GM19395 (cell line): ENCODE data around the gene UBAP2L.
A peak's percentile ranks its signal among the peaks of the same experiment; 100 is the strongest.

Experiments
- ATAC-seq: cut with Tn5 transposase; IDR thresholded peaks from one replicate; pipeline ENCODE4 v1.9.1; 2021; ENCODE audit warnings: mild to moderate bottlenecking, moderate library complexity; ENCODE audit not compliant: unreplicated experiment

The UBAP2L gene, protein sequence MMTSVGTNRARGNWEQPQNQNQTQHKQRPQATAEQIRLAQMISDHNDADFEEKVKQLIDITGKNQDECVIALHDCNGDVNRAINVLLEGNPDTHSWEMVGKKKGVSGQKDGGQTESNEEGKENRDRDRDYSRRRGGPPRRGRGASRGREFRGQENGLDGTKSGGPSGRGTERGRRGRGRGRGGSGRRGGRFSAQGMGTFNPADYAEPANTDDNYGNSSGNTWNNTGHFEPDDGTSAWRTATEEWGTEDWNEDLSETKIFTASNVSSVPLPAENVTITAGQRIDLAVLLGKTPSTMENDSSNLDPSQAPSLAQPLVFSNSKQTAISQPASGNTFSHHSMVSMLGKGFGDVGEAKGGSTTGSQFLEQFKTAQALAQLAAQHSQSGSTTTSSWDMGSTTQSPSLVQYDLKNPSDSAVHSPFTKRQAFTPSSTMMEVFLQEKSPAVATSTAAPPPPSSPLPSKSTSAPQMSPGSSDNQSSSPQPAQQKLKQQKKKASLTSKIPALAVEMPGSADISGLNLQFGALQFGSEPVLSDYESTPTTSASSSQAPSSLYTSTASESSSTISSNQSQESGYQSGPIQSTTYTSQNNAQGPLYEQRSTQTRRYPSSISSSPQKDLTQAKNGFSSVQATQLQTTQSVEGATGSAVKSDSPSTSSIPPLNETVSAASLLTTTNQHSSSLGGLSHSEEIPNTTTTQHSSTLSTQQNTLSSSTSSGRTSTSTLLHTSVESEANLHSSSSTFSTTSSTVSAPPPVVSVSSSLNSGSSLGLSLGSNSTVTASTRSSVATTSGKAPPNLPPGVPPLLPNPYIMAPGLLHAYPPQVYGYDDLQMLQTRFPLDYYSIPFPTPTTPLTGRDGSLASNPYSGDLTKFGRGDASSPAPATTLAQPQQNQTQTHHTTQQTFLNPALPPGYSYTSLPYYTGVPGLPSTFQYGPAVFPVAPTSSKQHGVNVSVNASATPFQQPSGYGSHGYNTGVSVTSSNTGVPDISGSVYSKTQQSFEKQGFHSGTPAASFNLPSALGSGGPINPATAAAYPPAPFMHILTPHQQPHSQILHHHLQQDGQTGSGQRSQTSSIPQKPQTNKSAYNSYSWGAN

DNA sequence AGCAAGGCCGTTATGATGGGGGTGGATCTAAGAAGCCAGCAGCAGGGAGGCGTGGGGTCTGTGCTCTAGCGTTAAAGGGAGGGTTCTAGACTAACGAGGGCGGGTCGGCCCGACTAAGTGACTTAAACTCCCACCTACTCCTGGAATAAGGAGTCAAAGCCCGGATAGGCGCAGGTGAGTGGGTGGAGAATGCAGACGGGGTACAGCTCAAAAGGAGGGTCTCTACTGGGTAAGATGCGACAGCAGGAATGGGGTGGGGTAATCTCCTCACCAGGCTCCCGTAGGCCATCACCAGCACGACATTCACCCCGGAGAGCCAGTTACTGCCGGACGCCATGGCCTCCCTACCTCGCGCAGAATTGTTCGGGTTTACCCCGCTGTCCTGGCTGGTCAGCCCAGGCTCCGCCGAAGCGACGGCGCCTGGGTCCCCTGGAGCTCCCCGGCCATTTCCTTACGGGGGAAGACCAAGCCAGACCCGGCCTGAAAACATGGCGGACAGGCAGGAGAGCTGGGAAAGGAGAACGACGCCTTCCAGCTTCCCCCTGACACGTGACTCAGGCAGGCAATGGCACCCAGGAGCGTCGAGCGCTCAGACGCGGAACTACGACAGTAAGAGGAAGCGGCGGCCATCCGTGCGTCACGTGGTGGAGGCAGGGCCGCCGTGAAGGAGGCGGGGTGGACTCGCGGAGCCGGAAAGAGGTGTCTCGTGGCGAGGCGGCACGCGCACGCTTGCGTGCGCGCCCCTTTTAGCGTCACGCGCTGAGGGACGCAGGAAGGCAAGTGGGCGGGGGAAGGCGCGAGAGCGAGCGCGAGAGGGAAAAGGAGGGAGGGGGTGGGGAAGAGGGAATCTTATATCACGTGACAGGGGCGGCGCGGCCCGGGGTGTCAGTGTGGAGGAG, at the start of gene UBAP2L:
Gene UBAP2L, plus strand, starts transcription at position 885 of the 899 bp plus-strand sequence. CDS start 4,169 bp downstream, outside the sequence.
- peak; percentile 87 for ATAC-seq

- no peak for ATAC-seq
These were observed 49.6 kb upstream of the UBAP2L start for GRCh38 chr1:154171223-154171583.

DNA sequence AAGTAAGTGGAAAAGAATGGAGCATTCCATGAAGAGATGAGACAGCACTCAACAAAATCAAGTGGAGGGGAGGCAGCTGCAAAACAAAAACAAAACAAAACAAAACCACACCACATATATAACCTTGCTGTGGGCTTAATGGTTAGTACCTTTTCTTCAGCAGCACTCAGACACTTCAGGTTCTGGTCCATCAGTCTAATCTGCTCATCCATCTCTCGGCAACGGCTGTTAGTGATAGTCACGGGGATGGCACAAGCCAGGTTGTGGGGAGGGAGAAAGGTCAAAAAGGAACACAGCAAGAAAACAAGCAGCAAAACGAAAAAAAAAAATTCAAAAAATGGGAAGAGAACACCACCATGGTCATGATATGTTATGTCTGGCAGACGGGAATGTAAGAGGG, 48.9 kb upstream of the UBAP2L start:
- ATAC-seq = no peak

- ATAC-seq = no peak
These were observed 46.1 kb upstream of the UBAP2L start for GRCh38 chr1:154174654-154175053.

- ATAC-seq = no peak
These were observed 44.4 kb upstream of the UBAP2L start for GRCh38 chr1:154176337-154176736.

DNA sequence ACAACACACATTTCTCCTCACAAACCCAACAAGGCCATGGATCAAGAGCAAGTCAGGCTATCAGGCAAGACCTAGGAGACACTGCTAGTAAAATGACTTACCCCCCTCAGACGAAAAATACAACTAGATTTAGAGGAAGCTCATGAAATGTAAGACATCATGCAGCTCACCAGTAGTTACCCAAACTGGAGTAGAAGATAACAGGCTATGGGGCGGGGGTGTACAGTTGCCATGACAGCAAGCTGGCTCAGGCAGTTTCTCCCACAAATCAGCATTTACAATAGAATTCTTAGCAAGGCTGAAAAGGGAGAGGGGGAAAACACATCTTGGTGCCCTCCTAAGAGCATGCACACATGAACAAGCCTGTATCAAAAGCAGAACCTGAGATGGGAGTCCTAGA, 42.7 kb upstream of the UBAP2L start:
- no peak for ATAC-seq

- ATAC-seq = no peak
These were observed 41.6 kb upstream of the UBAP2L start for GRCh38 chr1:154178911-154179811.

DNA sequence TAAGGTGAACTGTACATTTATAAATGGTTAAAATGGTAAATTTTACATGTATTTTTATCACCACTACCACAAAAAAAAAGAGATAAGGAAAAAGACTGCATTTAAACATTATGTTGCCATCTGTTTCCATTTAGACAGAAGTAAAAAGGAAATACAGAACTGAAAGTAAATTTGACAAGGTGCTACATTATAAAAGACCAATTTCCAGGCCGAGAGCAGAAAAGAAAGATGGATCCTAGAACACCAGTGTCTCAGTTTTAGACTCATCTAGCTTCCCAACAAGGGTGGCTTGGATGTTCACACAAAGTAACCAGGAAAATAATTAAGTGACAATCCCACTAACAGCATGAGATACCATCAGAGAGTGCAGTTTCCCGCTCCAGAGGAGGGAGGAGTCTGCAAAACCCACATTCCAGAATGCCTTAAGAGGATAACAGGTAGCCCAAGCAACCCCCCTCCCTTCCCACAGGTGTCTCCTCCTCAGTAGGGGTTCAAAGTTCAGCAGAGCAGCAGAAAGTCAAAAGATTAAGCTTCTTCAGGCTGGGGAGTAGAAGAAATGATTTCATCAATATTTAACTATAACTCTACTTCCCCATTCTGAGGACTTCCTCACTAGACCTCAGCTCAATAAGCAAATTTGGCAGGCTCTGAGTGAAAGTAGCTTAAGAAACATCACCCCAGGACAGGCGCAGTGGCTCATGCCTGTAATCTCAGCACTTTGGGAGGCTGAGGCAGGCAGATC, 40.6 kb upstream of the UBAP2L start:
- no peak for ATAC-seq

DNA sequence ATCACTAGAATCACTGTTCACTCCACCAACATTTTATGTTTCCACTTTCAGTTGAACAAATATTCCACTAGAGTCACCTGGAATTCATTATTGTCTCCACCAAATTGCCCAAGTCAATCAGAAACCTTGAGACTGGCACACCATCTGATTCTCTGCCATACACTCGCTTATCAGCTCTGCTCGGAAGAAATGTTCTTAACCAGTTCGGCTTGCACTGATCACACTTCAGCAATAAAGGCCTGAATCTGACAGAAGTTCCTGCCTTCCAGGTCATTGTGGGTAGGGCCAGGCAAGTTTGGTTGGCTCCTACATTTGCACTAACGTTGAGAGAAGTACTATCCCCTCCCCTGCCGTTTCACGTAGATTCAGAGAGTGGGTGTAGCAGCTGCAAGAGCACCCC, 38.8 kb upstream of the UBAP2L start:
- no peak for ATAC-seq

DNA sequence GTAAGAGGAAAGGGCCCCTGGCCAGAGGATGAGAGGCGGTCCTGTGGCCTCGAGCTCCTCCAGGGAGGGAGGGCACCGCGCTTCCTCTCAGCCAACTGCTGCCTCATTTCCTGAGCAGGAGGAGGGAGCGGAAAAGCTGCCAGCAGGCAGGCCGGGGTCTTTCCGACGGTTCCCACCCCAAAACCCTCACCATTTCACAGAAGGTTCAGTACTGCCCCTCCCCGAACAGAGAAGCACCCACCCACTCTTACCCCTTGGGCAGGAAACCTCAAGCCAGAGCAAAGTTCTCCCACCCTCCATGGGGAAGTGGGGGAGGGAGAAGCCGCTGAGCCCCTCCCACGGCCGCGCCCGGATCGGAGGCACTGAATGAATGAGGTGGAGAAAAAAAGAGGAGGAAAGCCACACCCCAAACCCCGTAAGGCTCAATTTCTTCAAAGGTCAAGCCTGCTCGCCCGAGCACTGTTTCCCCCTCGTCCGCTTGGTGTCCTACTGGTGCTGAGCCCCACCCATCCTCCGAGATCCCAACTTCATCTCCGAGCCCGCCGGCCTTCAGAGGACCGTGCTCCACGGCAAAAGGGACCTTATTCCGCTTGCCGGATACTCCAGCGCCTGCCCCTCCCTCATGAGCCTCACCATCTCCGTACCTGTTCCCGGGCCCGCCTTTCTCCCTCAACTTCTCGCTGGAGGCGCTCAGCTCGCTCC, 38.3 kb upstream of the UBAP2L start:
- ATAC-seq = peak; percentile 58

- peak; percentile 71 for ATAC-seq
These were observed 37.5 kb upstream of the UBAP2L start for GRCh38 chr1:154183046-154183915.

GRCh38 chr1:154186177-154186576, 34.6 kb upstream of the UBAP2L start:
- ATAC-seq = no peak

DNA sequence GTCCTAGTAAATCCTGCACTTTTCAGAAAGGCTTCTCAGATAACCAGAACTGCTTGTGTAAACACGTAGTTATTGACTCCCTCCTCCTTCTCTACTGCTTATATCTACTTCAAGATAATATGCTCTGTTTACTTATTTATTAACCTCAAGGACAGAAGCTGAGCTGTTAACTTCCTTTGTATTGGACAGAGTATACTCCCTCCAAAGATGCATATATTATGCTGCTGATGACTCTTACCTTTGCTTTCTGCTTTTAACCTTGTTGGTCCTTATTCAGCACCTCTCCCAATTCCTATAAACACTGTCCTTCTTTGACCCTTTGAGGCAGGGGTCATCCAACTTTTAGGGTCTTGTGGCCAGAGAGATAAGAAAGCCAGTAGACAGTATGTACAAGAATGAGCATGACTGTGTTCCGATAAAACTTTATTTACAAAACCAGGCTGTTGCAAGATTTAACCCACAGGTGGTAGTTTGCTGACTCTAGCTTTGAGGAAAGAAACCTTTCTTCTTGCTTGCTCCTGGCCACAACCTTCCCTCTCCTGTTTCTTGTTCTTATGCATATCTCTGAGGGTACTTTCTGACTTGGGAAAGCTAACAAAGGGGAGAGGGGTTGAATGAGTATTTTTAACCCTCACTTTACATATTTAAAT, 33.8 kb upstream of the UBAP2L start:
- no peak for ATAC-seq

DNA sequence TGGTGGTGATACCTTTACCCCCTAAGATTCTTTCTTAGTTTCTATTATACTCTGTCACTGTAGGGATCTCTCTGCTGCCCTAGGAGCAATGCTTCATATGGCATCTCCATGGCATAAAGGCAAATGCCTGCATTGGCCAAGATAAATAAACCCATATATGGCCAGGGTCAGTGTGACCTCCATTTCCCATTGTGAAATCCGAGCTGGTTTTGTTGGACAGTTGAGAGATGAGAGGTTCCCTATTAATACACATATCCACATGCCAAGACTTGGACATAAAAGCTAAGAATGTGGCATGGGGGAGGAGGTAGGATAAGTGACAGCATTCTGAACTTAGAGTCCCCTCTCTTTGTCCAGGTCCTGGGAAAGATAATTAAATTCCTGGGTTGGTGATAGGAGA, 30.2 kb upstream of the UBAP2L start:
- ATAC-seq = no peak

GRCh38 chr1:154191990-154192461, 28.7 kb upstream of the UBAP2L start, which contains the start of gene TPM3:
Gene TPM3, minus strand, starts transcription at chr1:154192100. Its CDS starts 82 bp downstream, at chr1:154192018.
- ATAC-seq = no peak

DNA sequence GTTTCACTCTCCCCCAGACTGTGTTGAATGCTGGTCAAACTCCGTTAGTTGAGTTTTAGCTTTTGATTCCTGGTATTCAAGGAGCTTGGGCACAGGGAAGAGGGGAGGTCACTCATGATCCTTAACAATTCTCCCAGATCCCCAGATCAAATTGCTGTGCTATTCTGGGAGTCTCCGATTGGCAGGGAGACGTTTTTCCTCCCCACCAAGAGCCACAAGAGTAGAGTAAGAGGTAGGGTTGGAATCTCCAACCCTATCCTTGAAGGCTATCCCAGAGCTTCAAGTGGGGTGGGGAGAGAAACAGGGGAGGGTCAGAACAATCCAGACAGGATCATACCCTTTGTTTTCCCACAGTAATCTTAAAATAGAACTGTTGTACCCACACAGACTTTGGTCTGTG, 28.3 kb upstream of the UBAP2L start:
- ATAC-seq = no peak

DNA sequence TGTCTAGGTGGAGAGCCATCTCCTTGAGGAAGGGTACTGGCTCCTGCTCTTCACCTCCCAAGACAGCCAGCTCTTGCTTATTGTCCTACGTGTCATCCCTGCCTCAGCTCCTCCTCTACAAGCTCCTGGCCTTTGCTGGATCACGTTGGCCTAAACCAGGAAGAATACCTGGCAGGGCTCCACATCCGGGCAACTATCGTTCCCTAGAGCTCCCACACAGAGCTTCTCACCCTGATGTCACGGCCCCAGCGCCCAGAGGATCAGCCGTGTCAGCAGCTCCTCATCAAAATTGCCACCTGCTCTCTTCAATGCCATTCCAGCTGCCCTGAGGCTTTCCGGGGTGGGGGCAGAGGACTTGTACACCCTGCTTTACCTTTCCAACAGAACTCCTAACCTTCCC, 26.9 kb upstream of the UBAP2L start:
- no peak for ATAC-seq
